ENCODE measurements around the gene RALB. TPM values are rescaled to one million over a fixed set of nuclear protein-coding genes. Genes with fewer than 3 reads are reported as not detected.
A peak's percentile ranks its signal among the peaks of the same experiment; 100 is the strongest.

Gene RALB
- total RNA-seq, 2 donors from 2014 or later, result 21.9 to 50.2 TPM

DNA sequence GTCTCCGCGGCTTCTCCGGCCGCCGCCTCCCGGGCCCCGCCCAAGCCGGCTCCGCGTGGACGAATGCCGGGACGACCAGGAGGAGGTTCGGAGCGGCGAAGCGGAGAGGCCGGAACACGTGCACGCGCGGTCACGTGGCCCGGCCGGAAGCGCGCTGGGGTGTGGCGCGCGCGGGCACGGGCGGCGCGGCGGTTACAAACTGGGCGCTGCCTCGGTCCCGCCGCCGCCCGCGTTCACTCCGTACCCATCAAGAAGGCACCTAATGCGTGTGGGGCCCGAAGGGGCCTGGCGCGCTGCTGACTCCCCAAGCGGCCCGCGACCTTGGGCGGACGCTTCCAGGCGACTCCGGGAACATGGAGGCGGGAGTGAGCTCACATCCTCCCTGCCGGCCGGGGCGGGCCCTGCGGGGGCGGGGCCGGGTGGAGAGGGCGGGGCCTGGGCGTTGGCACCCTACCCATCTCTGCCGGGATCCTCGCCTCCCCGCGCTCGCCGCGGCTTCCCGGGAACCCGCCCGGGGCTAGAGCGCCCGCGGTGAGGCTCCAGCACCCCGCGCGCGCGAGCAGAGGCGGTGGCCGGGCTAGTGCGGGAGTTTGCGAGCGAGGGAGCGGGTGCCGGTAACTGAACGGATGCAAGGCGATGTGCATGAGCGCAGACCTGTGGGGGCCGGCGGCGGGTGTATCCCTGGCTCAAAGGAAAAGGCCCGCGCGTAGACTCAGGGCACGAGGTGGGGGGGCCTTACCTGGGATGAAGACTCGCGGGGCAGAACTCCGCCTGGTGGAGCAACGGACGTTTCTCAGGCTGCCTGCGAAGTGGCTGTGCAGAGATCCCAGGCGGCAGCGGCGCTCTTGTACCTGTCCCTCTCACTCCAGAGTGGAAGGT lies 29.4 kb upstream of the RALB start, which contains the start of gene TMEM185B:
TSS of gene TMEM185B (minus strand) at position 367 of the 879 bp plus-strand sequence. CDS start 424 bp downstream, outside the sequence.
- Histone ChIP-seq H3K9me3 (no peaks in the 10 kb centered on the region), H3K36me3 (peaks cover 10% of the 10 kb centered on the region), H3K4me3 (peak within 1 kb of the TSS; percentile 96), H3K4me1 (ENCODE audit: control insufficient read depth in 1 of 2, low read depth in 2 of 2) (peaks cover 13 to 29% of the 10 kb centered on the region in 2 donors), H3K27ac (peak within 1 kb of the TSS; percentile 83 to 87), H3K27me3 (replicated peaks; ENCODE audit: insufficient read depth) (no peaks in the 10 kb centered on the region)
- DNase-seq (ENCODE audit: low spot score), result peak; percentile 54
- TF ChIP-seq, protein P1, sequence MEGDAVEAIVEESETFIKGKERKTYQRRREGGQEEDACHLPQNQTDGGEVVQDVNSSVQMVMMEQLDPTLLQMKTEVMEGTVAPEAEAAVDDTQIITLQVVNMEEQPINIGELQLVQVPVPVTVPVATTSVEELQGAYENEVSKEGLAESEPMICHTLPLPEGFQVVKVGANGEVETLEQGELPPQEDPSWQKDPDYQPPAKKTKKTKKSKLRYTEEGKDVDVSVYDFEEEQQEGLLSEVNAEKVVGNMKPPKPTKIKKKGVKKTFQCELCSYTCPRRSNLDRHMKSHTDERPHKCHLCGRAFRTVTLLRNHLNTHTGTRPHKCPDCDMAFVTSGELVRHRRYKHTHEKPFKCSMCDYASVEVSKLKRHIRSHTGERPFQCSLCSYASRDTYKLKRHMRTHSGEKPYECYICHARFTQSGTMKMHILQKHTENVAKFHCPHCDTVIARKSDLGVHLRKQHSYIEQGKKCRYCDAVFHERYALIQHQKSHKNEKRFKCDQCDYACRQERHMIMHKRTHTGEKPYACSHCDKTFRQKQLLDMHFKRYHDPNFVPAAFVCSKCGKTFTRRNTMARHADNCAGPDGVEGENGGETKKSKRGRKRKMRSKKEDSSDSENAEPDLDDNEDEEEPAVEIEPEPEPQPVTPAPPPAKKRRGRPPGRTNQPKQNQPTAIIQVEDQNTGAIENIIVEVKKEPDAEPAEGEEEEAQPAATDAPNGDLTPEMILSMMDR (IDR thresholded peaks at IDR 0.05), result peak; percentile 21
- peak; percentile 91 for ATAC-seq (ENCODE audit: insufficient number of reproducible peaks, low FRiP score, low read depth)

DNA sequence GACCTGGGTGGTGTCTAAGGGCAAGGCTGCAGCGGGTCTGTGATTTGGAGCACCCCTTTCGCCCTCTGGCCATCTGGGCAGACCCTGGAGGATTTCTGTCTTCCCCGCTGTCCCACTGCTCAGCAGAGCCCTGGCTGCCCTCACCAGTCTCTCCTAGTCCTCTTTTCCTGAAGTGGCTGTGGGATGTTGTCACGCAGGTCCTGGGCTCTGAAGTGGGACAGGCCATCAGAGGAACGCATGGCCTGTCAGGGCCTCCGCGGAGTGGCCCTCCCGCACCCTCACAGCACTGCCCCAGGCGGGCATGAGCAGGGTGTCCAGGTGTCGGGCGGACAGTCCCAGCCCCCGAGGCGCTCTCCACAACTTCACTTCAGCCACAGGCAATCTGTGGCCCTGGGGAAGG lies 28.4 kb upstream of the RALB start:
- Histone ChIP-seq H3K36me3 (peaks cover 10% of the 10 kb centered on the region), H3K9me3 (no peaks in the 10 kb centered on the region), H3K27me3 (replicated peaks; ENCODE audit: insufficient read depth) (no peaks in the 10 kb centered on the region), H3K4me1 (ENCODE audit: control insufficient read depth in 1 of 2, low read depth in 2 of 2) (peaks cover 13 to 29% of the 10 kb centered on the region in 2 donors), H3K27ac (no peak overlapping the region), H3K4me3 (peak overlapping the region; percentile 96)
- TF ChIP-seq, protein P1 (IDR thresholded peaks at IDR 0.05), result no peak
- ATAC-seq (ENCODE audit: insufficient number of reproducible peaks, low FRiP score, low read depth) (no peak), DNase-seq (ENCODE audit: low spot score) (no peak)

DNA sequence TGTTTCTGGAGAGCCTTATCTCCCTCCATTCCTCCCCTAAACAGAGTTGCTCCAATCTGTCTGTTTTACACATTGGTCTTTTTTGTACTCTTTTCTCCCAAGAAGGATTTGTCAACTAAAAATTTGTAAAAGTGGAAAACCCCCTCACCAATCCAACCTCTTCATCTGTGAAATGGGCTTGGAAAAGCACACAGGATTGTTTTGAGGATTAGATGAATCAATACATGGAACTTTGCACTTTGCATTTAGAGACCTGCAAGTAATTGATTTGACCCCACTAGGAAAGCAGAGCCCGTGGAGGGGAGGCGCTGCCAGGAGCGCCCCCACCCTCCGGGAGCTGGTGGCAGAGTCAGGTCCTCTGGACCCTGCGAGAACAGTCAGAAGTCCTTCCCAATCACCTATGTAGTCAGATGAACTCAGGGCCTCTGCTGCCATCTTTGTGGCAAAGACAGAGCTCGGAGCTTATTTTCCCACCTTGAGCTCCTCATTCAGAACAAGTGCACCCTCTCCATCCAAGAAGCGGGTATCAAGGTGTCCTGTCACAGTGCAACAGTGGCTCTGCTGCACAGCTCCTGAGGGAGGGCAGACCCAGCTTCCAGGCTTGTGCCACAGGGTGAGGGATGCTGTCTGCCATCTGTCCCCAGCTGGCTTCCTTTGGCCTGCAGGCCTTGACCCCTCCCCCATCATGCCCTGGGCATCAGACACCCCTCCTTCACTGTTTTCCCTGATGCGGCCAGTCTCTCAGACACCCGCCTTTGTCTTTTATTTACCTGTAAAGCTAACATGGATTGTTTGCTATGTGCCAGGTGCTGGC lies 27.7 kb upstream of the RALB start:
- no peak overlapping the region for H3K4me3 ChIP-seq
- TF ChIP-seq, protein P1 (IDR thresholded peaks at IDR 0.05), result no peak
- H3K4me1 ChIP-seq (ENCODE audit: control insufficient read depth in 1 of 2, low read depth in 2 of 2), result peaks cover 13 to 29% of the 10 kb centered on the region in 2 donors
- H3K9me3 ChIP-seq, result no peaks in the 10 kb centered on the region
- ATAC-seq (ENCODE audit: insufficient number of reproducible peaks, low FRiP score, low read depth) (no peak), DNase-seq (ENCODE audit: low spot score) (no peak)
- peaks cover 5% of the 10 kb centered on the region for H3K36me3 ChIP-seq
- no peak overlapping the region for H3K27ac ChIP-seq
- H3K27me3 ChIP-seq (replicated peaks; ENCODE audit: insufficient read depth), result no peaks in the 10 kb centered on the region

DNA sequence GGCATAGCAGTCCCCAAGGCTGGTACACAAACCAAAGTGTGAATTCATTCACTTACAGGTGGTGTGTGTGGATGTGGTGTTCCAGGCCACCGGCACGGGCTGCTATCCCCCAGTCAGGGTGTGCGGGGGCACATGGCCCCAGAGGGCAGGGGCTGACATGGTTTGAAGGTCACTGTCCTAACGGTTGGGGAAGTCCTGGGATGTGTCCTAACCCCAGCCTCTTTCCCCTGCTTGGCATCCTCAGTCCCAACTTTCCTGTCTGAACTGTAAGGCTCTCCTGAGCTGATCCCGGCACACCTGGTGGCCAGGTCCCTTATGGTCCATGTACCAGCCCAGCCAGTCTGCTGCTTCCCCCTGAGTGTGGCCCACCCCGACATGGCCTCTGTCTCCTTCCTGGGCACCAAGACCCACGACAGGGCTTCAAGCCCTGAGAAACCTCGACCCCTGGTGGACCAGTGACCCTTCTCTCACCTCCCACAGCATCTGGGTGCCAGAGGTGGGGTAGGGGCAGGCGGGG lies 27.0 kb upstream of the RALB start:
- Histone ChIP-seq H3K36me3 (no peaks in the 10 kb centered on the region), H3K27me3 (replicated peaks; ENCODE audit: insufficient read depth) (no peaks in the 10 kb centered on the region), H3K27ac (no peak overlapping the region), H3K4me1 (ENCODE audit: control insufficient read depth in 1 of 2, low read depth in 2 of 2) (peaks cover 13 to 29% of the 10 kb centered on the region in 2 donors), H3K4me3 (no peak overlapping the region), H3K9me3 (no peaks in the 10 kb centered on the region)
- TF ChIP-seq, protein P1 (IDR thresholded peaks at IDR 0.05), result no peak
- DNase-seq (ENCODE audit: low spot score) (no peak), ATAC-seq (ENCODE audit: insufficient number of reproducible peaks, low FRiP score, low read depth) (no peak)

DNA sequence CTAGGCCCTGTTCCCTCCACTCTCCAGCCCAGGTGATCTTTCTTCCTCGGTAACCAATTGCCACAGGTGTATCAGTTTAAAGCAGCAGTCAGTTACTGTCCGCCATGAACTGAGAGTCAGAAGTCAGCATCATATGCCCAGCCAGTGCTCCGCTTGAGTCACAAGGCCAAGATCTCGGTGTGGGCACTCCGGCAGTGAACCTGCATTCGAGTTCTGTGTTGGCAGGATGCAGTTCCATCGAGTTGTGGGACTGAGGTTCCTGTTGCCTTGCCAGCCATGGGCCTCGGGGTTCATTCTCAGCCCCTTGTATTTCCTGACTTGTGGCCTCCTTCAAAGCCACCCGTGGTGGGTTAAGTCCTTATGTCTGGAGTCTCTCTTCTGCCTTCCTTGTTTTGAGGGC lies 26.3 kb upstream of the RALB start:
- no peak overlapping the region for H3K27ac ChIP-seq
- no peak for DNase-seq (ENCODE audit: low spot score)
- H3K4me3 ChIP-seq, result no peak overlapping the region
- ATAC-seq (ENCODE audit: insufficient number of reproducible peaks, low FRiP score, low read depth), result no peak
- H3K27me3 ChIP-seq (replicated peaks; ENCODE audit: insufficient read depth), result no peaks in the 10 kb centered on the region
- no peaks in the 10 kb centered on the region for H3K36me3 ChIP-seq
- no peaks in the 10 kb centered on the region for H3K9me3 ChIP-seq
- peaks cover 12 to 23% of the 10 kb centered on the region in 2 donors for H3K4me1 ChIP-seq (ENCODE audit: control insufficient read depth in 1 of 2, low read depth in 2 of 2)
- TF ChIP-seq, protein P1 (IDR thresholded peaks at IDR 0.05), result no peak
